ENCODE data around the gene RASA4B.
"Not testable (repeated sequence)": the region's sequence is repeated elsewhere in the genome, so short reads cannot be mapped to it uniquely, and the experiment has no call there.

RASA4B gene

GRCh38 chr7:102517550-102518147, at the start of gene RASA4B:
Gene RASA4B (minus strand): TSS chr7:102517777. CDS start chr7:102517710, 67 bp downstream.
- not testable (repeated sequence) for DNase-seq

DNA sequence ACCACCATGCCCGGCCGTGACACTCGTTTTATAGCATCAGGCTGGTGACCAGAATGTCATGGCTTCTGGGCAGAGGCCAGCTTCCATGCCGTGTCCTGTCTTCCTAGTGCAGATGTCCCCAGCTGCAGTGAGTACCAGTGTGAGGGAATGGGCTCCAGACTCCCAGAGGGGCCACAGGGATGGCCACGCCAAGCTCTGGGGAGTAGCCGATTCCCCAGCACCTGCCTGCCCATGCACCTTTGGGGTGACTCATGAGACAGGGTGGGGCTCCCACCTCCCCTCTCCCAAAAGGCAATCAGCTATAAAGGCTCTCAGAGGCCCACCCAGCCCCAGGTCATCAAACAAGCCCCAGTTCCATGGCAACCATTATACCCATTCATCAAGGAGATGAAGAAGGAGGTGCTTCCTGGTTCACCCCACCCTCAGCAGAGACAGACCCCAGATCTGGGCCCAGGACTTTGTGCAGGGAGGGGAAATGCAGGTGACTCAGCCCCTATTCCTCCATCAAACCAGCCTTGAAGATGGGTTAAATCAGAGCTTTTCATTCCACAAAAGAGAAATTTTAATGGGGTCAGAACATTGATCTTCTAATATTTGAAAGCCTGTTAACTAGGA, 33.3 kb upstream of the RASA4B start, which contains the start of gene SPDYE2:
Gene SPDYE2 (plus strand): TSS at position 419 of the 615 bp plus-strand sequence. CDS start 2,030 bp downstream, outside the sequence.
- not testable (repeated sequence) for DNase-seq

DNA sequence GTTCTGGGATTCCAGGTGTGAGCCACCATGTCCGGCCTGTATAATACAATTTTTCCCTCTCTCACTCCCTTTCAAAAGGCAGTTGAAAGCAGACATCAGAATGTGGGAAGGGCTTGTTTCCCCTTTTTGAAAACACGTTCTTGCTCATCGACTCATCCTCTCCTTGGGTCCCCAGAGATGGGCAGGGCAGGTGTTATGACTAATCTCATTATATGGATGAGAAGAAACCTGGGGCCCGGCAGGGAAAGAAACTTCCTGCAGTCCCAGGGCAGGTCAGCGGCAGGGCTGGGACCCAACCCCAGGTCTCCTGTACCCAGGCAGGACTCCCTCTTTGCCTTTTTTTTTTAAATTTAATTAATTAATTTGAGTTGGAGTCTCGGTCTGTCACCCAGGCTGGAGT, 28.8 kb upstream of the RASA4B start:
- DNase-seq = not testable (repeated sequence)

DNA sequence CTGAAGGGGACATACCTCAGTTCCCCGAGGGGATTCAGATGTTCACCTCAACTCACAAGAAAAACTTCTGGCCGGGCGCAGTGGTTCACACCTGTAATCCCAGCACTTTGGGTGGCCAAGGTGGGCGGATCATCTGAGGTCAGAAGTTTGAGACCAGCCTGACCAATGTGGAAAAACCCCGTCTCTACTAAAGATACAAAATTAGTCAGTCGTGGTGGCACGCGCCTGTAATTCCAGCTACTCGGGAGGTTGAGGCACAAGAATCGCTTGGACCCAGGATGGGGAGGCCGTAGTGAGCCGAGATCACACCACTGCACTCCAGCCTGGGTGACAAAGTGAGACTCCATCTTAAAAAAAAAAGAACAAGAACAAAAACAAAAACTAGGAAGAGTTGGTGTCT, 27.7 kb upstream of the RASA4B start:
- DNase-seq = not testable (repeated sequence)

DNA sequence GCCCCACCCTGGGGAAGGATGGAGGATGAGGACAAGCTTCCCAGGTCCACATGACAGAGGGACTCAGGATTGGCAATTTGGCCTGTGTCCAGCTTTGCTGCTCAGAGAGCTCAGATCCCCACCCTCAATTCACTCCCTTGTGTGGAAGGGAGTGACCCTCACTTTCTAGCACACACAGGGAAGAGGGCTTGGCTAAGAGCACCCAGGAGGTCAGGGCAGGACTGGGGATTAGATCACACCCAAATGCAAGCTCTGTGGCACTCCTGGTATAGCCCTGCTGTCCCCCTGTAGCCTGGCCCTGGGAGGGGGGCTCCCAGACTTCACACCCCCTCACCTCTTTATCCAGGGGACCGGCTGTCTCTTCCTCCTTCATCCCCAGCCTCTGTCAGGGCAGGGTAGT, 26.8 kb upstream of the RASA4B start:
- DNase-seq = not testable (repeated sequence)

GRCh38 chr7:102543596-102543995, 26.0 kb upstream of the RASA4B start, which contains the start of gene UPK3BL2:
Gene UPK3BL2 (minus strand): TSS chr7:102543696. CDS start chr7:102543636, 60 bp downstream.
- DNase-seq = not testable (repeated sequence)

GRCh38 chr7:102542771-102543170, 25.2 kb upstream of the RASA4B start:
- not testable (repeated sequence) for DNase-seq

GRCh38 chr7:102542083-102542482, 24.5 kb upstream of the RASA4B start:
- not testable (repeated sequence) for DNase-seq

DNA sequence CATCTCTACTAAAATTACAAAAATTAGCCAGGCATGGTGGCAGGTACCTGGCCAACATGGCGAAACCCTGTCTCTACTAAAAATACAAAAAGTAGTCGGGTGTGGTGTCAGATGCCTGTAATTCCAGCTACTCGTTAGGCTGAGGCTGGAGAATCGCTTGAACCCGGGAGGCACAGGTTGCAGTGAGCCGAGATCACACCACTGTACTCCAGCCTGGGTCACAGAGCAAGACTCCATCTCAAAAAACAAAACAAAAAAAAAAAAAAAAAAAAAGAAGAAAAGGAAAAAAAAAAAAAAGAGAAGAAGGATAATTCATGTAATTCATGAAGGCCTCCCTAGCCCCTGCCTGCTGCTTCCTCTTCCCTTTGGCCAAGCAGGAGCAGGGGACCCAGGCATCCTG, 23.0 kb upstream of the RASA4B start:
- not testable (repeated sequence) for DNase-seq

GRCh38 chr7:102535062-102535615, 17.6 kb upstream of the RASA4B start:
- DNase-seq = not testable (repeated sequence)

- DNase-seq = not testable (repeated sequence)
Observed at GRCh38 chr7:102532127-102532526, 14.6 kb upstream of the RASA4B start.

DNA sequence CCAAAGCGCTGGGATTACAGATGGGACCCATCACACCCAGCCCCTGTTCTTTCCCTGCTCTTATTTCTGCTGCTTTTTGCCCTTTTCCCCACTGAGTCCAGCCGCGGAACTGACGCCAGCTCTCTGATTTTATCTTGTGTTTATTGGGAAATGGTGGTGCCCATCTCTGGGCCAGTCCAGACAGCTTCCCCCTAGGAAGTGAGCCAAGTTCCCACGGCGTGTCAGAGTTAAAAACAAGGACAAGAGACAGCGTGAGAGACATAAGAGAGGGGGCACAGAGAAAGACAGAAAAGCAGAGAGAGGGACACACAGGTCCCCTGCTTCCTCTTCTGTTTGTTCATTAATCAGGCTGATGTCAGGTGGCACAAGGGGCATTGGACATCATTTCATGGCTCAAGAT, 14.0 kb upstream of the RASA4B start:
- not testable (repeated sequence) for DNase-seq

- not testable (repeated sequence) for DNase-seq
Observed at GRCh38 chr7:102527822-102528793, 10.5 kb upstream of the RASA4B start.

DNA sequence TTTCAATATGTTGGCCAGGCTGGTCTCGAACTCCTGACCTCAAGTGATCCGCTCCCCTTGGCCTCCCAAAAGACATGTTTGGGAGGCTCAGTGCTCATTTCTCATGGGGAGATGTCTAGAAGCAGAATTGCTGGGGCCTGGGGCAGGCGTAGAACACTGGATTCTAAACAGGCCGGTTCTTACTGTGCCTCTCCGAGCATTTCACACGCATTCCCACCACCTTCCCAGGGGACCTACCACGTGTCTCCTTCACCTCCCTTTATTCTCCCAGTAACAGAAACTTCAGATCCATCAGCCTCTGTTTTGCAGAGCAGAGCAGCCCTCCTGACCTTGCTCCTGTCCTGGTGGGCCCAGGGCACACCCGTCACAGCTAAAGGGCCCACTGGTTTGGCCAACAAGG, 9.6 kb upstream of the RASA4B start:
- DNase-seq = not testable (repeated sequence)

DNA sequence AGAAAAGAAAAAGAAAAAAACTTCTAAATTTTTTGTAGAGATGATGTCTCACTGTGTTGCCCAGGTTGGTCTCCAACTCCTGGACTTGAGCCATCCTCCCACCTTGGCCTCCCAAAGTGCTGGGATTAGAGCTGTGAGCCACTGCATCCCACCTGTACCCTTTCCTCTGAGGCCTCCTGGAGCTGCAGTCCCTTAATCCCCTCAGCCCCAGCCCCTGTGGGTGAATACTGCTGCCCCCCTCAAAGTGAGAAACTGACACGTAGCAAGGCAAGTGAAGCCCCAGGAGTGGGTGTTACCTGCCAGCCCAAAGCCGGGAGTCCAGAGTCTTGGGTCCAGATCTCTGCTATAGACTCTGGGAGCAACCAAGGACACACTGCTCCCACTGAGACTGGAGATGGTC, 7.2 kb upstream of the RASA4B start:
- not testable (repeated sequence) for DNase-seq

DNA sequence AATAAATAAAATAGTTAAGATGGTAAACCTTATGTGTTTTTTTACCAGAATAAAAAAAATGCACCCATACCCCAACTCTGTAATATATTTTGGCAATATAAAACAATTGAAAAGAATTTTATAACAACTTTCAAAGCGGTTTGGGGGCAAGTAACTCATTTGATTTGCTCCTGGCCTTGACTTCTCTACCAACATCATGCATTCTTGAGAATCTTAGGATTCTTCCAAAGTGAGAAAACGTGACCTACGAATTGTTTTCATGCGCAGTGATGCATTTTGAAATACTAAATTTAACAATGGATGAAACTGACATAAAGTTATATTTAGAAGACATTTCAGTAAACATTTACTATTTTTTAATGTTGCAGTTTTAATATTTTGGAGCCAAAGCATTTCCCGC, 3.2 kb upstream of the RASA4B start:
- DNase-seq = not testable (repeated sequence)

- DNase-seq = not testable (repeated sequence)
Observed at GRCh38 chr7:102516951-102517350, 626 bp downstream of the RASA4B start.

DNA sequence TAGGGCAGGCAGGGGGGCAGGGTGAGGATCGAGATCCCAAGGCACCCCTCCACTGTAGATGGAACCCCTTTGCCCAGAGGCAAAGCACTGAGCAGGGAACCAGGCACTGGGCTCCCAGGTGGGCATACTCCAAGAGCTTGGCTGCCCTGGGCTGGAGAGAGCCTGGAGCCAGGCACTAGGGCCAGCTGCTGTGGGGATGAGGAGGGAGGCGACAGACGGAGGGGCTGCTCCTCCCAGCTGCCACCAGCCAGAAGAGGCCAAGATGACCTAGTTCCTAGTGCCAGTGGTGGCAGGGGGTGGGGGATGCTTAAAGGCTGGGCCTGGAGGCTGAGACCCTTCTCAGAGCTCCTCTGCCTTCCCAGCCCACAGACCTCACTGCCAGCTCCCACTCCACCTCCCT, 1.7 kb downstream of the RASA4B start:
- DNase-seq = not testable (repeated sequence)

GRCh38 chr7:102514881-102515721, 2.5 kb downstream of the RASA4B start:
- not testable (repeated sequence) for DNase-seq

- DNase-seq = not testable (repeated sequence)
Observed at GRCh38 chr7:102512642-102513221, 4.8 kb downstream of the RASA4B start.

- DNase-seq = not testable (repeated sequence)
Observed at GRCh38 chr7:102511860-102512522, 5.6 kb downstream of the RASA4B start.

Measured in activated naive CD4-positive, alpha-beta T cell (primary cell).